GM13976 (cell line): ENCODE data around the gene NAP1L4.

ENCODE experiments used
- DNase-seq: peaks from one replicate; pipeline ENCODE4 v3.0.0; 2012; ENCODE audit warnings: low spot score
- in situ Hi-C: fragments of 300-500 bp; cut with MboI; formaldehyde crosslinking; loops from one replicate; pipeline ENCODE4 v1.12.0; 2022; ENCODE audit warnings: low sequenced_read_pairs, mixed read lengths, inconsistent platforms; ENCODE audit not compliant: unreplicated experiment
- TF ChIP-seq, protein P1 (sequence below): IDR thresholded peaks from 2 replicates; pipeline ENCODE4 v1.5.1; 2012; ENCODE audit warnings: borderline replicate concordance, mild to moderate bottlenecking; ENCODE audit not compliant: insufficient read depth; ENCODE audit errors: extremely low read depth, missing control alignments, control extremely low read depth

Gene NAP1L4

GRCh38 chr11:2954263-2954662 lies 37.9 kb downstream of the NAP1L4 start:
- TF ChIP-seq, protein P1, sequence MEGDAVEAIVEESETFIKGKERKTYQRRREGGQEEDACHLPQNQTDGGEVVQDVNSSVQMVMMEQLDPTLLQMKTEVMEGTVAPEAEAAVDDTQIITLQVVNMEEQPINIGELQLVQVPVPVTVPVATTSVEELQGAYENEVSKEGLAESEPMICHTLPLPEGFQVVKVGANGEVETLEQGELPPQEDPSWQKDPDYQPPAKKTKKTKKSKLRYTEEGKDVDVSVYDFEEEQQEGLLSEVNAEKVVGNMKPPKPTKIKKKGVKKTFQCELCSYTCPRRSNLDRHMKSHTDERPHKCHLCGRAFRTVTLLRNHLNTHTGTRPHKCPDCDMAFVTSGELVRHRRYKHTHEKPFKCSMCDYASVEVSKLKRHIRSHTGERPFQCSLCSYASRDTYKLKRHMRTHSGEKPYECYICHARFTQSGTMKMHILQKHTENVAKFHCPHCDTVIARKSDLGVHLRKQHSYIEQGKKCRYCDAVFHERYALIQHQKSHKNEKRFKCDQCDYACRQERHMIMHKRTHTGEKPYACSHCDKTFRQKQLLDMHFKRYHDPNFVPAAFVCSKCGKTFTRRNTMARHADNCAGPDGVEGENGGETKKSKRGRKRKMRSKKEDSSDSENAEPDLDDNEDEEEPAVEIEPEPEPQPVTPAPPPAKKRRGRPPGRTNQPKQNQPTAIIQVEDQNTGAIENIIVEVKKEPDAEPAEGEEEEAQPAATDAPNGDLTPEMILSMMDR = no peak
- DNase-seq = no peak
- in situ Hi-C loops = no loop called here

- in situ Hi-C loops = no loop called here
- TF ChIP-seq, protein P1 = no peak
- DNase-seq = no peak
Observed at GRCh38 chr11:2952290-2952689, 39.8 kb downstream of the NAP1L4 start.

- TF ChIP-seq, protein P1 = no peak
- no peak for DNase-seq
- in situ Hi-C loops = no loop called here
Observed at GRCh38 chr11:2951231-2952110, 40.7 kb downstream of the NAP1L4 start.

GRCh38 chr11:2950825-2951224 lies 41.3 kb downstream of the NAP1L4 start:
- TF ChIP-seq, protein P1 = no peak
- in situ Hi-C loops = no loop called here
- DNase-seq = no peak

DNA sequence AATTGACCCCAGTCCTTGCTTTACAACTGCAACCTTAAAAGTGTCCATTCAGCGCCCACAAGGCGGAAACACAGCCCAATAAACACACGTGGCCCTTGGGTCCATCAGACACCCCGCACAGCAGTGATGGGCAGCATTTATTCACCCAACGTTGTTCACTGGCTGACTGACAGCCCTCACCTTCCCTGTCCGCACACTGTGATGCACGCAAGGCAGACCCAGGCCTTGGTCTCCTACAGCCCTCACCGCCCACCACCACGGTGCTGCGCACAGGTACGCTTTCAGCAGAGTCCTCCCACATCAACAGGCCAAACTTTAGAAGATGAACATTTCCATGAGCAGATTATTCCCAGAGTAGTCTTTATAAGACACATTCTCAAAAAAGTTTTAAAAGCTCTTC lies 42.2 kb downstream of the NAP1L4 start:
- TF ChIP-seq, protein P1 = no peak
- in situ Hi-C loops = no loop called here
- DNase-seq = no peak

DNA sequence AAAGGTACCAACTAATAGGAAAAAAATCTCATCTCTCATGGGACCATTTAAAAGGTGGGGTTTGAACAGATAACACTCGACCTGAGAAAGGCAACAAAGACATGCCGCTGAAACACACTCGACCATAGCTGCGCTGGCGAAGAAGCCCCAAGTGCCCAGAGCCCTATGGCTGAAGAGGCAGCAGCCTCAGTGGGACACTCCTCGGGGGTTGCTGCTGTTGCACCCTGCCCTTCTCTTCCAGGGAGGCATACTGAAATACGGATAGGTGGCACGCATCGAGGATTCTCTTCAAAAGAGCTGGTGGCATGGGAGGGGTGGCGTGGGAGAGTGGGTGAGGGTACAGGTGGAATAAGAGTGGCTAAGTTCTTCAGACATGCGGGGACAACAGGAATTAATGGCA lies 44.4 kb downstream of the NAP1L4 start:
- in situ Hi-C loops = no loop called here
- TF ChIP-seq, protein P1 = no peak
- no peak for DNase-seq
